Stimulated activated CD8-positive, alpha-beta memory T cell treated with anti-CD3 and anti-CD28 coated beads, Interleukin-7, amount 100 ng/mL, for 4 hours (primary cell): Measurements from ENCODE around the gene AKIP1.

Experiments
- DNase-seq, 2 donors: peaks; one replicate each; pipeline ENCODE4 v3.0.0-alpha.2; 2020; ENCODE audit warnings: low read depth in 2 of 2

The AKIP1 gene

DNA sequence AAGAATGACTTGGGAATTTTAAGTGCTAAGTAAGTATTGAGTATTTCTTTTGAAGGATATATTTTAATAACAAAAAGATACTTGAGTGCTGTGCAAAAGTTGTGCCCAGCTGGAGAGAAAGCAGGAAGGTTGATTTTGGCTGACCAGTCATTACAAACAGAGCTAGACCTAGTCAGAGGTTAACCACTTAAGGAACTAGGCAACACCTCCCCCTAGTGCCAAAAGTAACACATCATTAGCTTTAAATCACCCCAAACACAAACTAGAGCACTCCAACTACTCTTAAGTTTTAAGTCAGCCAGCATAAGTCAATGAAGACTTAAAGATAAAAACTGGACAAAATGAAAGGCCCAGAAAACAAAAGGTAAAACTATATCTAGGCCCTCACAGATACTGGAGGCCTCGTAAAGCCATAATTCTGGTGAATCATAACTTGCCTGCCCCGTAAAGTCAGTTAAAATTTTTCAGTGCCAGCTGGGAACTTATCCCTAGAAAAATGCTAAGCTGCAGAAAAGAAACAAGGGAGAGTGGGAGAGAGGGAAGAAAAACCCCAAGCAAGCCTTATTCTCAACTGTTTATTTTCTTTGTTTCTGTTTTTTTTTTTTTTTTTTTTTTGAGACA, 48.7 kb downstream of the AKIP1 start:
- DNase-seq = no peak

DNA sequence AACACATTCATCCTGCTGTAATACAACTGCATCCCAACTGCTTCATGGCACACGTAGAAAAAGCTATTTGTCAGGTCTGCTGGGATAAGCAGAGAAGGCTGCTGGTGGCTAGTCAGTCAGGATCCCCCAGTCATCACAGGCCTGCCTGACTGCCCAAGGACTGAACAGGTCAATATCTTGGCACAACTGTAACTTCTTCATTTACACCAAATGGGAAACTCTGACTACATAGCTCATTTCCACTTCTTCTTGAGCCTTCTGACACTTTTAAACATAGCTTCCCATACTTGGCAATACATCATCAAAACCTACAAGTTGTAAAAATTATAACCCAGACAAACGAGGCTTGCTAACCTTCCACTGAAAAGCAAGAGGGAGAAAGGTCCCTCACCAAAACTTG, 50.4 kb downstream of the AKIP1 start:
- DNase-seq = no peak

DNA sequence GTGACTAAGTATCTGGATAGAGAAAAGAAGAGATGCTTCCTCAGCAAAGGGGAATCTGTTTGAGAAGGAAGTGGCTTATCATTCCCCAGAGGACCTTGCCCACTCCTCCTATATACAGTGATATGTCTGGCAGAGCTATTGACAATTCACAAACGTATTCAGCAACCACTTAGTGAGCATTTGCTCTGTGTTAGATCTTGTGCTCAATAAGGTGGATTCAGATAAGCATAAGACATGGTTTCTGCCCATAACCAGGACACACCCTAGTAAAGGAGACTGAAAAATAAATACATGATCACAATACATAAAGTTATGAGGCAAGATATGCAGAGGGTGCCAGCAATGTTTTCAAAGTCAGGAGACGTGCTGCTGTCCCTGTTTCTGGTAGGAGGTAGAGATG, 51.9 kb downstream of the AKIP1 start:
- DNase-seq = no peak

DNA sequence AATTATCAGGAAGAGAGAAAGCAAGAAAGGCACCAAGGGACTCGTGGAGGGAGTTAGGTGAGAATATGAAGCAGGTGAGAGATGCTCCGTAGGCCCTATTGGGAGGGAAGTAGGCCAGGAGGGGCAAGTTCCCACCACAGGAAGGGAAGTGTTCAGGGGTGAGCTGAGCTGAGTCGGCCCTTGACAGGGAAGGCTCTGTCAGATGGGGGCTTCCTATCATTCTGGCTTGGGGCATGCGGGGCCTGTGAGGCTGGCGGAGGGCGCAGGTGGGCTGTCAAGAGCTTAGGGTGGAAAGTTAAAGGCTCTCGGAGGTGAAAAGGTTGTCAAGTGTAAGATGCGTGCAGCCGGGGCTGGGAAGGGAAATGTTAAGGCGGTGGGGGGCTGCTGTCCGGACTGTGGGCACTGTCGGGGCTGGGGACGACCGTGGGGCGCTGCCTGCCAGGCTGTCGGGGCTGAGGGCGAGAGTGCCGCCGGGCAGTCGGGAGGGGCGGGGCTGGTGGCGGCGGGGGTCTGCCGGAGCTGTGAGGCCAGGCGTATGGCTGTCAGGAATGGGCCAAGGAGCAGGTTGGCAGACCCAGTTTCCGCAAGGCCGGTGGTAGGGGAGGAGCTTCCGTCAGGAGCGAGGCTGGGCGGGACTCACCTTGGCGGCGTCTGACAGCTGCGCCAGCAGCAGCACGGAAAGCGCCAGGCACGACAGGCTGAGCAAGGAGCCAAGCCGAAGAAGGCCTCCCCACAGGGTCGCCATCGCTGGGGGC, 52.8 kb downstream of the AKIP1 start:
- DNase-seq = peak; percentile 60 to 71

DNA sequence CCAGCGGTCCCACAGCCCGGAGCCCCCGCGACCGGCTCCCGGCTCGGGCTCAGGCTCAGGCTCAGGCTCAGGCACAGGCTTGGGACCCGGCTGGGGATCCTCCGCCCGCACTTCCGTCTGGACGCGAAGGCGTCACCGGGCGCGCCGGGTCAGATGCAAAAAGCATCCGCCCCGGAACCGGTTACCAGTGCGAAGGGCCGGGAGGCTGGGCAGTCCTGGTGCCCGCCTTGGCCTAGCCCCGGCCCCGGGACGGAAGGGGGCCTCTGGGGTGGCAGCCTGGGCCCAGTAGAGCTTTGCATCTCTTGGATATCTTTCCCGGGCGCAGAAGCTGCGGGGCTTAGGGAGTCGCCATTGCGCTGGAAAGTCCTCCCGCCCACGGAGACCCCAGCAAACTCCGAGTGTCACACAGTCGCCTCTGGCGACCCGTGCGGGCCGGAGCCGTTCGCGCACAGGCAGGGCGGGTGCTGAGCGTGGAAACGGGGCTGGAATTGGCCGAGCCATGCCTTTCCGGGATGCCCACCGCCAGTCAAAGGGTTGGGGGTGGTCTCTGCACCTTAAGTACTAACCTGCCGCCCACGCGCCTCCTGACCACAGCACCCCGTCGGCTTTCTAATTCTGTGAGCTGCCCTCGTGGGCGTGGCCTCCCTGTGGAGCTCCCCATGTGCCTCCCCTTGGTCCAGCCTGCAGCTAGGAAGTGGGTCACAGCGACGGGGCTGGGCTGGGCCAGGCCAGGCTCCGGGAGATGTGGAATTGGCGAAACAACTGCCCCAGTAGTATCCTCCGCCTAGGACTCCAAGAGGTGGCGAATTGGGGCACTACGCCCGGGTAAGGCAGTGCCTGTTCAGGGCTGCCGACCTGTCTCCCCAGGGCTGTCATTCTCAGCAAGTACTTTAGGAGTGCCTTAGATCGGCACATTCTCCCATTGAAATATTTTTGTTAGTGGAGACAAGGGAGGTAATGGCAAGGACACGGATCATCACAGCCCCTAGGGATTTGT, 53.6 kb downstream of the AKIP1 start, which contains the start of gene TMEM9B:
TMEM9B (minus strand) TSS at position 119 of the 997 bp plus-strand sequence. CDS start 129 bp downstream, outside the sequence.
- peak; percentile 45 to 73 for DNase-seq

DNA sequence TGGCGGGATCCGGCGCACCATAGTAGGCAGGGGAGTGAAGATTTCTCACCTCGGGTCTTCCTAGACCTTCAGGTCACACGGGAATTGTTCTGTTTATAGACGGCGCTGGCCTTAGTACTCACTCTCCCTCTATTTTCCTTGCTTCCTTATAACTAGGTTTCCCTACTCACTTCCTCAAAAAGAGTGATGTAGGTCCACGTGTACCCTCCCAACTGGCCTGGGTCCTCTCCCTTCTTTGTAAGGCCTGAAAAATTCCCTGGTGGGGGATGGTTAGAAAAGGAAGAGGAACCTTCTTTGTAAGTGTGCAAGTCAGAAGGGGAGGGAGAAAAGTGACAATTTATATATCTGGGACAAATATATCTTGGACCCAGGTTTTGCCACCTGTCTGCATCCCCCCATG, 56.2 kb downstream of the AKIP1 start:
- DNase-seq = no peak
